ENCODE measurements around the gene DAPP1. TPM values are rescaled to one million over a fixed set of nuclear protein-coding genes. Genes with fewer than 3 reads are reported as not detected.
"Not testable (repeated sequence)": the region's sequence is repeated elsewhere in the genome, so short reads cannot be mapped to it uniquely, and the experiment has no call there.

Gene DAPP1, protein sequence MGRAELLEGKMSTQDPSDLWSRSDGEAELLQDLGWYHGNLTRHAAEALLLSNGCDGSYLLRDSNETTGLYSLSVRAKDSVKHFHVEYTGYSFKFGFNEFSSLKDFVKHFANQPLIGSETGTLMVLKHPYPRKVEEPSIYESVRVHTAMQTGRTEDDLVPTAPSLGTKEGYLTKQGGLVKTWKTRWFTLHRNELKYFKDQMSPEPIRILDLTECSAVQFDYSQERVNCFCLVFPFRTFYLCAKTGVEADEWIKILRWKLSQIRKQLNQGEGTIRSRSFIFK
- total RNA-seq (10 to 100 TPM; 18.8 to 20.9 TPM), polyA plus RNA-seq (10.3 TPM)

GRCh38 chr4:99816545-99817308, at the start of gene DAPP1:
Gene DAPP1, plus strand, starts transcription at chr4:99816827. Its CDS starts 87 bp downstream, at chr4:99816914.
- H3K36me3 Mint-ChIP-seq: peaks cover 0 to 3% (median 0%) of the 10 kb centered on the region in 3 donors
- H3K9me3 ChIP-seq (ENCODE audit: low read length): no peaks in the 10 kb centered on the region
- DNase-seq: peak; percentile 52 to 84 (median 80)
- H3K9me3 Mint-ChIP-seq: no peaks in the 10 kb centered on the region
- CTCF ChIA-PET: interaction anchor here (1.0 to 2.1 kb wide), 5 partner anchors 11 to 277 kb away, joined by 3 to 8 read pairs (median 3); no protein-coding TSS in a partner anchor
- no peaks in the 10 kb centered on the region for H3K36me3 ChIP-seq (ENCODE audit: insufficient read depth, low read length)
- peak within 1 kb of the TSS; percentile 90 to 93 (median 92) for H3K4me3 Mint-ChIP-seq
- H3K27me3 Mint-ChIP-seq: no peaks in the 10 kb centered on the region
- peaks cover 41% of the 10 kb centered on the region for H3K4me1 ChIP-seq (ENCODE audit: insufficient read depth, low read length)
- peak within 1 kb of the TSS; percentile 86 to 96 (median 94) for H3K27ac Mint-ChIP-seq
- H3K4me1 Mint-ChIP-seq: peaks cover 49 to 62% (median 58%) of the 10 kb centered on the region in 3 donors
- peak within 1 kb of the TSS; percentile 13 for H3K27ac ChIP-seq (ENCODE audit: low read depth, low read length)
- H3K4me3 ChIP-seq (ENCODE audit: low read length): peak within 1 kb of the TSS; percentile 59
- no peaks in the 10 kb centered on the region for H3K27me3 ChIP-seq (ENCODE audit: insufficient read depth, low read length, poor library complexity, severe bottlenecking)
- POLR2A ChIA-PET: interaction anchor here (0.9 to 2.2 kb wide), 3 partner anchors 130 to 254 kb away, joined by 3 to 10 read pairs (median 3); partner anchors contain the start of genes DNAJB14 and H2AZ1

DNA sequence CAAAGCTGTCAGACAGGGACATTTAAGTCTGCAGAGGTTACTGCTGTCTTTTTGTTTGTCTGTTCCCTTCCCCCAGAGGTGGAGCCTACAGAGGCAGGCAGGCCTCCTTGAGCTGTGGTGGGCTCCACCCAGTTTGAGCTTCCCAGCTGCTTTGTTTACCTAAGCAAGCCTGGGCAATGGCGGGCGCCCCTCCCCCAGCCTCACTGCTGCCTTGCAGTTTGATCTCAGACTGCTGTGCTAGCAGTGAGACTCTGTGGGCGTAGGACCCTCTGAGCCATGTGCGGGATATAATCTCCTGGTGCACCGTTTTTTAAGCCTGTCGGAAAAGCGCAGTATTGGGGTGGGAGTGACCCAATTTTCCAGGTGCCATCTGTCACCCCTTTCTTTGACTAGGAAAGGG, 45.8 kb upstream of the DAPP1 start:
- H3K27ac Mint-ChIP-seq; H3K4me3 ChIP-seq (ENCODE audit: low read length); H3K9me3 ChIP-seq (ENCODE audit: low read length); POLR2A ChIA-PET; H3K4me3 Mint-ChIP-seq; H3K27me3 ChIP-seq (ENCODE audit: insufficient read depth, low read length, poor library complexity, severe bottlenecking); CTCF ChIA-PET; H3K4me1 ChIP-seq (ENCODE audit: insufficient read depth, low read length); DNase-seq; H3K4me1 Mint-ChIP-seq; H3K27ac ChIP-seq (ENCODE audit: low read depth, low read length); H3K36me3 ChIP-seq (ENCODE audit: insufficient read depth, low read length): not testable (repeated sequence)
- H3K36me3 Mint-ChIP-seq: peaks cover 0 to 21% (median 5%) of the 10 kb centered on the region in 3 donors
- H3K27me3 Mint-ChIP-seq: peaks cover 18 to 48% of the 10 kb centered on the region in 2 donors
- H3K9me3 Mint-ChIP-seq: peaks cover 10 to 22% (median 14%) of the 10 kb centered on the region in 5 donors

- ChIA-PET CTCF (no interaction called here), POLR2A (no interaction called here)
- H3K27me3 ChIP-seq (ENCODE audit: insufficient read depth, low read length, poor library complexity, severe bottlenecking): no peaks in the 10 kb centered on the region
- H3K36me3 ChIP-seq (ENCODE audit: insufficient read depth, low read length): no peaks in the 10 kb centered on the region
- Mint-ChIP-seq H3K36me3 (no peaks in the 10 kb centered on the region), H3K9me3 (no peaks in the 10 kb centered on the region), H3K27ac (no peak overlapping the region), H3K4me1 (no peaks in the 10 kb centered on the region), H3K4me3 (no peak overlapping the region), H3K27me3 (peaks cover 8 to 15% of the 10 kb centered on the region in 2 donors)
- H3K9me3 ChIP-seq (ENCODE audit: low read length): no peaks in the 10 kb centered on the region
- DNase-seq: no peak
- H3K4me1 ChIP-seq (ENCODE audit: insufficient read depth, low read length): no peaks in the 10 kb centered on the region
- H3K4me3 ChIP-seq (ENCODE audit: low read length): no peak overlapping the region
- no peak overlapping the region for H3K27ac ChIP-seq (ENCODE audit: low read depth, low read length)
Measured at GRCh38 chr4:99783940-99784339, 32.7 kb upstream of the DAPP1 start.

- H3K4me1 Mint-ChIP-seq: no peaks in the 10 kb centered on the region
- H3K9me3 Mint-ChIP-seq: no peaks in the 10 kb centered on the region
- H3K36me3 Mint-ChIP-seq: no peaks in the 10 kb centered on the region
- DNase-seq: no peak
- no peak overlapping the region for H3K4me3 Mint-ChIP-seq
- Histone ChIP-seq H3K4me3 (ENCODE audit: low read length) (no peak overlapping the region), H3K4me1 (ENCODE audit: insufficient read depth, low read length) (no peaks in the 10 kb centered on the region), H3K27me3 (ENCODE audit: insufficient read depth, low read length, poor library complexity, severe bottlenecking) (no peaks in the 10 kb centered on the region), H3K27ac (ENCODE audit: low read depth, low read length) (no peak overlapping the region), H3K36me3 (ENCODE audit: insufficient read depth, low read length) (no peaks in the 10 kb centered on the region), H3K9me3 (ENCODE audit: low read length) (no peaks in the 10 kb centered on the region)
- H3K27me3 Mint-ChIP-seq: peaks cover 9 to 20% of the 10 kb centered on the region in 2 donors
- H3K27ac Mint-ChIP-seq: no peak overlapping the region
- CTCF ChIA-PET: no interaction called here
- POLR2A ChIA-PET: no interaction called here
Measured at GRCh38 chr4:99784842-99785241, 31.8 kb upstream of the DAPP1 start.

- Mint-ChIP-seq H3K36me3 (no peaks in the 10 kb centered on the region), H3K9me3 (peaks cover 0 to 2% (median 0%) of the 10 kb centered on the region in 5 donors), H3K4me1 (no peaks in the 10 kb centered on the region), H3K4me3 (no peak overlapping the region), H3K27ac (no peak overlapping the region), H3K27me3 (peaks cover 31 to 57% of the 10 kb centered on the region in 2 donors)
- DNase-seq: no peak
- Histone ChIP-seq H3K27me3 (ENCODE audit: insufficient read depth, low read length, poor library complexity, severe bottlenecking) (no peaks in the 10 kb centered on the region), H3K4me1 (ENCODE audit: insufficient read depth, low read length) (no peaks in the 10 kb centered on the region), H3K4me3 (ENCODE audit: low read length) (no peak overlapping the region), H3K9me3 (ENCODE audit: low read length) (no peaks in the 10 kb centered on the region), H3K36me3 (ENCODE audit: insufficient read depth, low read length) (no peaks in the 10 kb centered on the region), H3K27ac (ENCODE audit: low read depth, low read length) (no peak overlapping the region)
- POLR2A ChIA-PET: no interaction called here
- CTCF ChIA-PET: no interaction called here
Measured at GRCh38 chr4:99790796-99791617, 25.6 kb upstream of the DAPP1 start.

DNA sequence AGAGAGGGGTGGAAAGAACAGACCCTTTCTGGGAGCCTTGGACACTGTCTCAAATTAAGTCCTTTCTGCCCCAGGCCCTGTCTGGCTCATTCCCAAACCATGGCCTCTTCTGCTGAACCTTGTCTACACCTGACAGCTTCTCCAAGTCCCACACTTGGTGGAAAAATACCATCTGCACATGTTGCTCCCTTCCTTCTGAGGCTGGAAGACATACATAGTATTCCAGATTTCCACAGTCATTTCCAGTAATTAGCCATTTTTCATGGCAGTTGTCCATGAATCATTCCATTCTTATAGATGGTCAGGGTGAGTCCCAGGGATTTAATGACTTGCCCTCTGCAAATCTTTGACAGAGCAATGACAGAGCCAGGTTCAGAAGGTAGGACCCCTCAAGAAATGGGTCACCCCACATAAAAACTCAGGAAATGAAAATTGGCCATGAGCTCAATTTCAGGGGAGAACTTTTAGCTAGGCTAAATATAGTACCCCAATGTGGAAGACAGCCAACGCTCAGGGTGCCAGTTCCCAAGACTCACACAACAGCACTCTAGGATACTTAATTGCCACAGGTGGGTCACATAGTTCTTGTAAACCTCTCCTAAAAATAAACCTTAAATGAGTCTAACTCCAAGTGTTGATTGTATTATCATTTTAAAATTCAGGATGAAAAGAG, 16.2 kb upstream of the DAPP1 start:
- H3K4me1 Mint-ChIP-seq: no peaks in the 10 kb centered on the region

GRCh38 chr4:99801005-99801699, 15.5 kb upstream of the DAPP1 start:
- Mint-ChIP-seq H3K27ac (no peak overlapping the region), H3K9me3 (peaks cover 0 to 3% (median 0%) of the 10 kb centered on the region in 5 donors), H3K4me1 (no peaks in the 10 kb centered on the region), H3K4me3 (no peak overlapping the region), H3K36me3 (no peaks in the 10 kb centered on the region), H3K27me3 (peaks cover 16 to 78% of the 10 kb centered on the region in 2 donors)
- no peak for DNase-seq
- Histone ChIP-seq H3K27ac (ENCODE audit: low read depth, low read length) (no peak overlapping the region), H3K4me1 (ENCODE audit: insufficient read depth, low read length) (no peaks in the 10 kb centered on the region), H3K36me3 (ENCODE audit: insufficient read depth, low read length) (no peaks in the 10 kb centered on the region), H3K4me3 (ENCODE audit: low read length) (no peak overlapping the region), H3K27me3 (ENCODE audit: insufficient read depth, low read length, poor library complexity, severe bottlenecking) (no peaks in the 10 kb centered on the region), H3K9me3 (ENCODE audit: low read length) (no peaks in the 10 kb centered on the region)
- POLR2A ChIA-PET: no interaction called here
- CTCF ChIA-PET: interaction anchor here (1.4 kb wide), 1 partner anchor 11 kb away, joined by 3 read pairs; no protein-coding TSS in a partner anchor

More for the DNA sequence above, 16.2 kb upstream of the DAPP1 start:
- Histone ChIP-seq H3K36me3 (ENCODE audit: insufficient read depth, low read length) (no peaks in the 10 kb centered on the region), H3K27ac (ENCODE audit: low read depth, low read length) (no peak overlapping the region), H3K4me3 (ENCODE audit: low read length) (no peak overlapping the region), H3K4me1 (ENCODE audit: insufficient read depth, low read length) (no peaks in the 10 kb centered on the region), H3K27me3 (ENCODE audit: insufficient read depth, low read length, poor library complexity, severe bottlenecking) (no peaks in the 10 kb centered on the region), H3K9me3 (ENCODE audit: low read length) (no peaks in the 10 kb centered on the region)
- peaks cover 19 to 80% of the 10 kb centered on the region in 2 donors for H3K27me3 Mint-ChIP-seq
- peaks cover 0 to 3% (median 0%) of the 10 kb centered on the region in 5 donors for H3K9me3 Mint-ChIP-seq
- ChIA-PET CTCF (interaction anchor here (1.4 to 1.9 kb wide), 2 partner anchors 8 to 11 kb away, joined by 3 to 8 read pairs; no protein-coding TSS in a partner anchor), POLR2A (no interaction called here)
- H3K36me3 Mint-ChIP-seq: no peaks in the 10 kb centered on the region
- no peak overlapping the region for H3K27ac Mint-ChIP-seq
- DNase-seq: no peak
- H3K4me3 Mint-ChIP-seq: no peak overlapping the region
